H1 (cell line): ENCODE data around the gene ZKSCAN8. TPM values are rescaled to one million over a fixed set of nuclear protein-coding genes. Genes with fewer than 3 reads are reported as not detected.

ENCODE experiments used
- NANOG ChIP-seq: IDR thresholded peaks from 2 replicates; pipeline ENCODE4 v1.6.1; 2011; ENCODE audit warnings: low read length, low read depth, mild to moderate bottlenecking, inconsistent platforms; ENCODE audit not compliant: insufficient read depth, poor library complexity, severe bottlenecking
- RXRA ChIP-seq: IDR thresholded peaks from 2 replicates; pipeline ENCODE4 v1.6.1; 2011; ENCODE audit warnings: low read depth, mild to moderate bottlenecking, low read length, moderate library complexity; ENCODE audit not compliant: insufficient read depth
- TAF7 ChIP-seq: optimal IDR thresholded peaks from 2 replicates; pipeline ENCODE3; 2011; ENCODE audit warnings: low read depth, mild to moderate bottlenecking, inconsistent platforms, low read length, moderate library complexity, borderline replicate concordance
- polyA plus RNA-seq, 7 experiments: library from polyadenylated mRNA; depleted of rRNA in 3 of 7; stranded (reverse) in 5 of 7; unstranded in 2 of 7; fragments of >200 nt in 5 of 7; fragments of 200-250 nt in 2 of 7; gene quantifications; 1 replicate in 5 of 7; 2 replicates in 1 of 7; 4 replicates in 1 of 7; pipeline versions ENCODE4 v1.2.1 to v1.2.3, GENCODE V29; 2011 to 2013; ENCODE audit warnings: missing spikeins in 2 of 7, mixed read lengths in 2 of 7
- total RNA-seq: library from RNA; stranded (reverse); fragmentation: NEBNext Ultra II Directional; extraction: Animal tissue kit (Norgen Biotek cat#: 25700); gene quantifications from 2 replicates; pipeline ENCODE4 v1.2.1, GENCODE V29; 2021
- TF ChIP-seq, protein P1 (sequence below): IDR thresholded peaks from 2 replicates; pipeline ENCODE4 v1.6.1; 2012; ENCODE audit warnings: inconsistent platforms

The ZKSCAN8 gene
- total and polyA plus RNA-seq, 2 of the 8 experiments (the other 6 are each of a cell fraction or from before 2014, with no cell fraction given) = 10.7 to 24.1 TPM

DNA sequence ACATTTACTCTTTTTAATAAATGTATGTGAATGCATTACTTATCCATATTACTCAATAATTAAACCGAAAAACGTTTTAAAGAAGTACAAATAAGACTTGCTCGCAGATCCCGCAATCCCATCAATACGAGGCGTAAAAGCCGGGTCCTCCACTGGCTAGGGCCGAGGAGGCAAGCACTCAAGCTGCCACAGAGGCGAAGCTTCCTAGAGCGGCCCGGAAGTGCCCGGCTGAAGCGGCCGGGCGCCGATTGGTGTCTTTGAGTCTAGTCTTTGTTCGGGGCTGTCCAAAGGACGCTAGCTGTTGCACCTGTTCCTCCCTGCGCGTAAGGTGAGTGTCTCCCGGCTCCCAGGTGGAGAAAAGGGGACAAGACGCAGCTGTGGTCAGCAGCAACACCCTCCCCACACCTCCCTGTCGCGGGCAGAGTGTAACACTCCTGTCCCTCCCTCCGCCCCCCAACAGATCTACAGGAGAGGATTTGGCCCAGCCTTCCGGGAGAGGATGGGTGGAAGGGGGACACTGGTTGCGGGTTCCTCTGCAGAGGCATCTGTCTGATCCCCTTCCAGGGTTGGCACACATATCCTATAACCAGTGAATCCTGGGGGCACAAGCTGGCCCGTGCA, 17.2 kb upstream of the ZKSCAN8 start, which contains the start of gene ZSCAN16 (continued):
- TF ChIP-seq, protein P1, sequence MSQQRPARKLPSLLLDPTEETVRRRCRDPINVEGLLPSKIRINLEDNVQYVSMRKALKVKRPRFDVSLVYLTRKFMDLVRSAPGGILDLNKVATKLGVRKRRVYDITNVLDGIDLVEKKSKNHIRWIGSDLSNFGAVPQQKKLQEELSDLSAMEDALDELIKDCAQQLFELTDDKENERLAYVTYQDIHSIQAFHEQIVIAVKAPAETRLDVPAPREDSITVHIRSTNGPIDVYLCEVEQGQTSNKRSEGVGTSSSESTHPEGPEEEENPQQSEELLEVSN = no peak
- no peak for TF ChIP-seq RXRA
- peak; percentile 35 for TF ChIP-seq NANOG
- TF ChIP-seq TAF7 = peak; percentile 48
